Measurements from ENCODE around the gene SCAPER.

DNA sequence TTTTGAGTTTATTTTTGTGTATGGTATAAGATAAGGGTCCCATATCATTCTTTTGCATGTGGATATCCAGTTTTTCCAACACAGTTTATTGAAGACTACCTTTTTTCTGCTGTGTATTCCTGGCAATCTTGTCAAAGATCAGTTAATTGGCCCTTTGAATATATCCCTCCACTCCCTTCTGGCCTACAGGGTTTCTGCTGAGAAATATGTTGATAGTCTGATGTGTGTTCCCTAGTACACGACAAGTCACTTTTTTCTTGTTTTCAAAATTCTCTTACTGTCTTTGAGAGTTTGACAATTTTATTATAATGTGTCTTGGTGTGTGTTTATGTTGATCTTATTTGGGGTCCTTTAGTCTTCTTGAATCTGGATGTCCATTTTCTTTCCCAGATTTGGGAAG, 439.4 kb downstream of the SCAPER start:
- TF ChIP-seq, protein P1, sequence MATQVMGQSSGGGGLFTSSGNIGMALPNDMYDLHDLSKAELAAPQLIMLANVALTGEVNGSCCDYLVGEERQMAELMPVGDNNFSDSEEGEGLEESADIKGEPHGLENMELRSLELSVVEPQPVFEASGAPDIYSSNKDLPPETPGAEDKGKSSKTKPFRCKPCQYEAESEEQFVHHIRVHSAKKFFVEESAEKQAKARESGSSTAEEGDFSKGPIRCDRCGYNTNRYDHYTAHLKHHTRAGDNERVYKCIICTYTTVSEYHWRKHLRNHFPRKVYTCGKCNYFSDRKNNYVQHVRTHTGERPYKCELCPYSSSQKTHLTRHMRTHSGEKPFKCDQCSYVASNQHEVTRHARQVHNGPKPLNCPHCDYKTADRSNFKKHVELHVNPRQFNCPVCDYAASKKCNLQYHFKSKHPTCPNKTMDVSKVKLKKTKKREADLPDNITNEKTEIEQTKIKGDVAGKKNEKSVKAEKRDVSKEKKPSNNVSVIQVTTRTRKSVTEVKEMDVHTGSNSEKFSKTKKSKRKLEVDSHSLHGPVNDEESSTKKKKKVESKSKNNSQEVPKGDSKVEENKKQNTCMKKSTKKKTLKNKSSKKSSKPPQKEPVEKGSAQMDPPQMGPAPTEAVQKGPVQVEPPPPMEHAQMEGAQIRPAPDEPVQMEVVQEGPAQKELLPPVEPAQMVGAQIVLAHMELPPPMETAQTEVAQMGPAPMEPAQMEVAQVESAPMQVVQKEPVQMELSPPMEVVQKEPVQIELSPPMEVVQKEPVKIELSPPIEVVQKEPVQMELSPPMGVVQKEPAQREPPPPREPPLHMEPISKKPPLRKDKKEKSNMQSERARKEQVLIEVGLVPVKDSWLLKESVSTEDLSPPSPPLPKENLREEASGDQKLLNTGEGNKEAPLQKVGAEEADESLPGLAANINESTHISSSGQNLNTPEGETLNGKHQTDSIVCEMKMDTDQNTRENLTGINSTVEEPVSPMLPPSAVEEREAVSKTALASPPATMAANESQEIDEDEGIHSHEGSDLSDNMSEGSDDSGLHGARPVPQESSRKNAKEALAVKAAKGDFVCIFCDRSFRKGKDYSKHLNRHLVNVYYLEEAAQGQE (IDR thresholded peaks at IDR 0.05; ENCODE audit: insufficient read depth in 1 of 2, low read depth in 2 of 2, low read length in 2 of 2) = no peak
- TF ChIP-seq TAF1 (IDR thresholded peaks at IDR 0.05; ENCODE audit: borderline replicate concordance, insufficient read depth, low read length) = no peak

Data from PFSK-1 (cell line).